ES-I3 (cell line): ENCODE data around the gene LRRC47.
"Not testable (repeated sequence)": the region's sequence is repeated elsewhere in the genome, so short reads cannot be mapped to it uniquely, and the experiment has no call there.

Experiments
- H3K36me3 ChIP-seq: 2 replicates; pipeline ENCODE4 v1.6.1; 2013; ENCODE audit warnings: mild to moderate bottlenecking, low read length, control low read depth, moderate library complexity; ENCODE audit not compliant: insufficient read depth
- H3K4me1 ChIP-seq: 2 replicates; pipeline ENCODE4 v1.6.1; 2013; ENCODE audit warnings: mild to moderate bottlenecking, control low read depth, low read length; ENCODE audit not compliant: insufficient read depth
- H3K9ac ChIP-seq: 2 replicates; pipeline ENCODE4 v1.6.1; 2013; ENCODE audit warnings: low read depth, mild to moderate bottlenecking, low read length, moderate library complexity
- H3K9me3 ChIP-seq: 2 replicates; pipeline ENCODE4 v1.6.1; 2013; ENCODE audit warnings: mild to moderate bottlenecking, low read length, moderate library complexity; ENCODE audit not compliant: control insufficient read depth, insufficient read depth

Gene LRRC47

GRCh38 chr1:3821447-3821846 lies 25.1 kb upstream of the LRRC47 start:
- Histone ChIP-seq H3K36me3 (peaks cover 8% of the 10 kb centered on the region; the same call in 1 of the 2 replicates), H3K4me1 (no peaks in the 10 kb centered on the region), H3K9me3 (no peaks in the 10 kb centered on the region), H3K9ac (no peak overlapping the region)

- H3K36me3 ChIP-seq = peaks cover 6% of the 10 kb centered on the region; the same call in 1 of the 2 replicates
- no peaks in the 10 kb centered on the region for H3K4me1 ChIP-seq
- no peak overlapping the region for H3K9ac ChIP-seq
- no peaks in the 10 kb centered on the region for H3K9me3 ChIP-seq
Observed at GRCh38 chr1:3821004-3821403, 24.7 kb upstream of the LRRC47 start.

- H3K9me3 ChIP-seq = no peaks in the 10 kb centered on the region
- no peaks in the 10 kb centered on the region for H3K4me1 ChIP-seq
- H3K9ac ChIP-seq = no peak overlapping the region
- H3K36me3 ChIP-seq = peaks cover 2% of the 10 kb centered on the region
Observed at GRCh38 chr1:3820316-3820715, 24.0 kb upstream of the LRRC47 start.

GRCh38 chr1:3819771-3820200 lies 23.5 kb upstream of the LRRC47 start:
- H3K9ac ChIP-seq = no peak overlapping the region
- H3K9me3 ChIP-seq = no peaks in the 10 kb centered on the region
- no peaks in the 10 kb centered on the region for H3K4me1 ChIP-seq
- no peaks in the 10 kb centered on the region; the same call in 1 of the 2 replicates for H3K36me3 ChIP-seq

- Histone ChIP-seq H3K36me3 (no peaks in the 10 kb centered on the region; the same call in 1 of the 2 replicates), H3K9ac (no peak overlapping the region), H3K4me1 (no peaks in the 10 kb centered on the region), H3K9me3 (no peaks in the 10 kb centered on the region)
Observed at GRCh38 chr1:3817821-3818597, 21.7 kb upstream of the LRRC47 start.

GRCh38 chr1:3817138-3817740 lies 20.9 kb upstream of the LRRC47 start:
- H3K36me3 ChIP-seq = no peaks in the 10 kb centered on the region; the same call in 1 of the 2 replicates
- no peaks in the 10 kb centered on the region for H3K9me3 ChIP-seq
- H3K4me1 ChIP-seq = no peaks in the 10 kb centered on the region
- no peak overlapping the region for H3K9ac ChIP-seq

- no peaks in the 10 kb centered on the region for H3K9me3 ChIP-seq
- H3K9ac ChIP-seq = no peak overlapping the region
- H3K4me1 ChIP-seq = no peaks in the 10 kb centered on the region
- H3K36me3 ChIP-seq = no peaks in the 10 kb centered on the region; the same call in 1 of the 2 replicates
Observed at GRCh38 chr1:3816331-3817137, 20.2 kb upstream of the LRRC47 start.

GRCh38 chr1:3814771-3815561 lies 18.7 kb upstream of the LRRC47 start:
- no peak overlapping the region for H3K9ac ChIP-seq

GRCh38 chr1:3814065-3814464 lies 17.8 kb upstream of the LRRC47 start:
- Histone ChIP-seq H3K4me1 (no peaks in the 10 kb centered on the region), H3K9me3 (no peaks in the 10 kb centered on the region)

More at GRCh38 chr1:3814771-3815561, 18.7 kb upstream of the LRRC47 start:
- Histone ChIP-seq H3K36me3 (no peaks in the 10 kb centered on the region; the same call in 1 of the 2 replicates), H3K4me1 (no peaks in the 10 kb centered on the region), H3K9me3 (no peaks in the 10 kb centered on the region)

GRCh38 chr1:3811595-3811911 lies 15.3 kb upstream of the LRRC47 start:
- Histone ChIP-seq H3K9me3 (no peaks in the 10 kb centered on the region), H3K4me1 (no peaks in the 10 kb centered on the region), H3K9ac (no peak overlapping the region; the same call in 1 of the 2 replicates), H3K36me3 (no peaks in the 10 kb centered on the region; the same call in 1 of the 2 replicates)

More at GRCh38 chr1:3814065-3814464, 17.8 kb upstream of the LRRC47 start:
- H3K36me3 ChIP-seq = no peaks in the 10 kb centered on the region; the same call in 1 of the 2 replicates
- no peak overlapping the region for H3K9ac ChIP-seq

- not testable (repeated sequence) for H3K9ac ChIP-seq, H3K9me3 ChIP-seq, H3K4me1 ChIP-seq, H3K36me3 ChIP-seq
Observed at GRCh38 chr1:3810149-3810761, 14.0 kb upstream of the LRRC47 start.

- Histone ChIP-seq H3K9ac (no peak overlapping the region), H3K36me3 (no peaks in the 10 kb centered on the region), H3K4me1 (no peaks in the 10 kb centered on the region), H3K9me3 (no peaks in the 10 kb centered on the region)
Observed at GRCh38 chr1:3809680-3810079, 13.4 kb upstream of the LRRC47 start.

GRCh38 chr1:3807769-3808168 lies 11.5 kb upstream of the LRRC47 start:
- H3K9me3 ChIP-seq = no peaks in the 10 kb centered on the region
- no peaks in the 10 kb centered on the region for H3K4me1 ChIP-seq
- no peaks in the 10 kb centered on the region for H3K36me3 ChIP-seq
- H3K9ac ChIP-seq = no peak overlapping the region
